Mesenchymal stem cell (in vitro differentiated cells and primary cell): ENCODE data around the gene MYLIP.

Source experiments
- DNase-seq: peaks from one replicate; pipeline ENCODE4 v3.0.0-alpha.2; 2013
- H2AFZ ChIP-seq: one replicate; pipeline ENCODE4 v1.6.1; 2013; ENCODE audit warnings: low read depth, mild to moderate bottlenecking, control low read depth, inconsistent platforms, low read length, moderate library complexity
- H2AK5ac ChIP-seq: 2 replicates; pipeline ENCODE4 v1.6.1; 2013; ENCODE audit warnings: low read length, moderate library complexity, mild to moderate bottlenecking, inconsistent platforms; ENCODE audit not compliant: severe bottlenecking
- H2BK120ac ChIP-seq: one replicate; pipeline ENCODE4 v1.6.1; 2013; ENCODE audit warnings: low read depth, mild to moderate bottlenecking, inconsistent platforms, low read length, moderate library complexity
- H2BK12ac ChIP-seq, 2 experiments: one replicate each; pipeline ENCODE4 v1.6.1; 2013; ENCODE audit warnings: inconsistent platforms in 2 of 2, low read length in 2 of 2, mild to moderate bottlenecking in 2 of 2, moderate library complexity in 2 of 2, control low read depth in 1 of 2
- H2BK15ac ChIP-seq: one replicate; pipeline ENCODE4 v1.6.1; 2013; ENCODE audit warnings: mild to moderate bottlenecking, low read depth, inconsistent platforms; ENCODE audit not compliant: poor library complexity, severe bottlenecking
- H2BK5ac ChIP-seq: 2 replicates; pipeline ENCODE4 v1.6.1; 2013; ENCODE audit warnings: low read depth, mild to moderate bottlenecking, low read length, control low read depth, inconsistent platforms; ENCODE audit not compliant: poor library complexity, severe bottlenecking
- H3K14ac ChIP-seq, 2 experiments: one replicate each; pipeline ENCODE4 v1.6.1; 2013; ENCODE audit warnings: inconsistent platforms in 2 of 2, low read length in 2 of 2, control low read depth in 1 of 2, mild to moderate bottlenecking in 1 of 2, moderate library complexity in 1 of 2
- H3K18ac ChIP-seq, 2 experiments: one replicate each; pipeline ENCODE4 v1.6.1; 2013; ENCODE audit warnings: inconsistent platforms in 2 of 2, low read length in 2 of 2, control low read depth in 1 of 2, low read depth in 1 of 2, mild to moderate bottlenecking in 1 of 2
- H3K23ac ChIP-seq, 2 experiments: one replicate each; pipeline ENCODE4 v1.6.1; 2013; ENCODE audit warnings: inconsistent platforms in 2 of 2, low read length in 2 of 2, mild to moderate bottlenecking in 2 of 2, moderate library complexity in 2 of 2, control low read depth in 1 of 2
- H3K27ac ChIP-seq: 2 replicates; pipeline ENCODE4 v1.5.1; 2013; ENCODE audit warnings: mild to moderate bottlenecking, moderate library complexity, low read length, control low read depth, inconsistent platforms; ENCODE audit not compliant: poor library complexity, severe bottlenecking
- H3K27me3 ChIP-seq, 2 experiments: 2 replicates each; pipeline versions ENCODE4 v1.6.1 to v1.7.0; 2013; ENCODE audit warnings: low read length in 2 of 2, mild to moderate bottlenecking in 2 of 2, moderate library complexity in 2 of 2, control low read depth in 1 of 2, inconsistent platforms in 1 of 2; ENCODE audit not compliant: control insufficient read depth in 1 of 2, insufficient read depth in 1 of 2
- H3K36me3 ChIP-seq, 2 experiments: 2 replicates each; pipeline versions ENCODE4 v1.6.1 to v1.7.0; 2013; ENCODE audit warnings: low read length in 2 of 2, control low read depth in 1 of 2, inconsistent platforms in 1 of 2, low read depth in 1 of 2, mild to moderate bottlenecking in 1 of 2; ENCODE audit not compliant: insufficient read depth in 2 of 2, control insufficient read depth in 1 of 2
- H3K4ac ChIP-seq, 2 experiments: one replicate each; pipeline ENCODE4 v1.6.1; 2013; ENCODE audit warnings: inconsistent platforms in 2 of 2, low read length in 2 of 2, mild to moderate bottlenecking in 2 of 2, moderate library complexity in 2 of 2, control low read depth in 1 of 2, low read depth in 1 of 2
- H3K4me1 ChIP-seq: 2 replicates; pipeline ENCODE4 v1.6.1; 2013; ENCODE audit warnings: low read depth, low read length, control low read depth; ENCODE audit not compliant: control insufficient read depth, insufficient read depth
- H3K4me2 ChIP-seq: 2 replicates; pipeline ENCODE4 v1.6.1; 2013; ENCODE audit warnings: low read length, mild to moderate bottlenecking, inconsistent platforms; ENCODE audit not compliant: poor library complexity, severe bottlenecking
- H3K4me3 ChIP-seq, 2 experiments: 2 replicates each; pipeline versions ENCODE4 v1.5.1 to v1.7.0; 2013; ENCODE audit warnings: low read length in 2 of 2, mild to moderate bottlenecking in 2 of 2, control low read depth in 1 of 2, low read depth in 1 of 2; ENCODE audit not compliant: insufficient read depth in 1 of 2
- H3K79me1 ChIP-seq: replicated peaks from 2 replicates; pipeline ENCODE4 v1.6.1; 2013; ENCODE audit warnings: mild to moderate bottlenecking, control low read depth, low read length, inconsistent platforms; ENCODE audit not compliant: poor library complexity, severe bottlenecking
- H3K9ac ChIP-seq: 2 replicates; pipeline ENCODE4 v1.7.0; 2013; ENCODE audit warnings: mild to moderate bottlenecking, low read length, moderate library complexity
- H3K9me3 ChIP-seq: 2 replicates; pipeline ENCODE4 v1.7.0; 2013; ENCODE audit warnings: mild to moderate bottlenecking, low read length; ENCODE audit not compliant: control insufficient read depth
- H4K8ac ChIP-seq: one replicate; pipeline ENCODE4 v1.6.1; 2013; ENCODE audit warnings: inconsistent platforms, mild to moderate bottlenecking, low read length, moderate library complexity
- H4K91ac ChIP-seq: one replicate; pipeline ENCODE4 v1.6.1; 2013; ENCODE audit warnings: mild to moderate bottlenecking, low read length, inconsistent platforms
- WGBS: methylation state at CpG from one replicate; pipeline ENCODE4 v1.1.7; 2013; ENCODE audit warnings: mixed read lengths; 5-methylcytosine and 5-hydroxymethylcytosine counted together

MYLIP gene

DNA sequence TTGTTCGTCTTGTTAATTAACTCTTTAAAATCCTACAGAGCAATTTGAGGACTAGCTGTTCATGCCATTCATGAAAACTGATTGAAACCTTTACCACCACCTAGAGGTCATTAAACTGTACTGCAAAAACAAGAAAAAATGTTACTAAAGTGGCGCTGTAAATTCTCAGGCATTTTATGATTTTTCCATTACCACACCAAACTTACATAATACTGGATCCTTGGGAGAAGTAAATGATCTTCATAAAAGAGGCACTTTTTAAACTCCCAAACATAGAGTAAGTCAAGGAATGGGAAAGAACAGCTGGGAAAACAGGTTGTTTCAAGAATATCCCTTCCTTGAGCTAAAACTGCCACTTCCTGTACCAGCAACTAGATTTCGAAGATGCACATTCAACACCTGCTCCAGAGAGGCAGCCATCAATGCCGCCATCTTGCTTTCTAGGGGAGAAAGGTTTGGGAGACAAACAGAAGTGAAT is 54.3 kb downstream of the MYLIP start:
- no peak overlapping the region for H3K27ac ChIP-seq
- H3K4ac ChIP-seq: no peak overlapping the region
- H3K9me3 ChIP-seq: no peaks in the 10 kb centered on the region
- peak; percentile 71 for DNase-seq
- no peak overlapping the region for H4K91ac ChIP-seq
- H2BK5ac ChIP-seq: no peak overlapping the region
- H4K8ac ChIP-seq: no peak overlapping the region
- H2AFZ ChIP-seq: peak overlapping the region; percentile 18
- 23% methylated on average over 3 of the region's 4 CpGs for WGBS
- H3K27me3 ChIP-seq: peaks cover 0 to 5% of the 10 kb centered on the region in 2 experiments
- H3K36me3 ChIP-seq: no peaks in the 10 kb centered on the region
- H3K4me1 ChIP-seq: peaks cover 3% of the 10 kb centered on the region
- H2BK15ac ChIP-seq: no peak overlapping the region
- H3K9ac ChIP-seq: peak overlapping the region; percentile 43
- peak overlapping the region in 1 of 2 experiments; percentile 21 for H2BK12ac ChIP-seq
- H2AK5ac ChIP-seq: no peak overlapping the region
- no peak overlapping the region for H3K4me3 ChIP-seq
- no peak overlapping the region for H3K18ac ChIP-seq
- no peak overlapping the region for H3K14ac ChIP-seq
- H2BK120ac ChIP-seq: no peak overlapping the region
- no peaks in the 10 kb centered on the region for H3K79me1 ChIP-seq
- H3K4me2 ChIP-seq: no peak overlapping the region
- H3K23ac ChIP-seq: no peak overlapping the region

DNA sequence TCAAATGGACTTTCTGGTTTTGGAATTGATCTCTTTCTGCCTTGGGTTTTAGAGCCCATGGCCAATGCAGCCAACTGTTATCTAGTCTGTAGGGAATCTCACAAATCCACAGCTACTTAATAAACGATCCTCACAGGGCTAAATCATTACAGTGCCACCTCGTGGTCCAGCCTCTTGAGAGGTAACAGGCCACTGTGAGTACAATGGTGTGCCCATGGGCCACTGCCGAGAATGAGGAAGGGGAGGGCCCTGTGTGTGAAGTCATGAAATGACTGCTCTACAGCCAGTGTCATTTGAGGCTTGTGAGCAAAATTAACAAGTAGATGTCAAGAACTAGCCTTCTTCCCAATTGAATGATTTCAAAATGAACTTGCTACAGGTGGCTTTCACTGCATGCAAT is 55.2 kb downstream of the MYLIP start:
- Histone ChIP-seq H3K9ac (no peak overlapping the region), H3K79me1 (no peaks in the 10 kb centered on the region), H2BK120ac (no peak overlapping the region), H3K18ac (no peak overlapping the region), H2BK12ac (no peak overlapping the region), H3K27me3 (peaks cover 0 to 5% of the 10 kb centered on the region in 2 experiments), H3K36me3 (no peaks in the 10 kb centered on the region), H2AFZ (no peak overlapping the region), H3K14ac (no peak overlapping the region), H3K4me2 (no peak overlapping the region), H2AK5ac (peak overlapping the region; percentile 50), H3K27ac (no peak overlapping the region), H3K4me3 (no peak overlapping the region), H3K23ac (no peak overlapping the region), H4K8ac (no peak overlapping the region), H3K4ac (peak overlapping the region in 1 of 2 experiments; percentile 48), H3K4me1 (peaks cover 3% of the 10 kb centered on the region), H2BK5ac (no peak overlapping the region), H3K9me3 (no peaks in the 10 kb centered on the region), H2BK15ac (peak overlapping the region; percentile 60), H4K91ac (no peak overlapping the region)
- DNase-seq: peak; percentile 22
- WGBS: 67% methylated on average over 2 of the region's 3 CpGs

DNA sequence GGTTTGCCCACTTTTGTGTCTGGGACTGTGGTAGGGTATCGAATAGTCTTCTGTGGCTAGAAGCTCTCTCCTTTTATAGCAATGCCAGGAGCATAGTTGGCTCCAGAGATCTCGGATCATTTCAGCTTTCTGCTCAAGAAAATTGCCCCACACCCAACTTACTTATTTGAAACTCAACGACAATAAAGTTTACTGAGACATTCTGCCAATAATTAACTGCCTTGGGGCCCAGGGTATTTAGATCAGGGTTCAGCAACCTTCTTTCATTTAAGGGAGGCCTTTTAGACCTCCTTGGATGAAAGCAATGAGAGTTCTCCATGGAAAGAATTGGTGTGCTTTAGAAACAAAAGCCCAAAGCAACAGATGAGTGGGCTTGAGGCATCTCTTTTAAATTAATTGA is 55.7 kb downstream of the MYLIP start:
- no peaks in the 10 kb centered on the region for H3K9me3 ChIP-seq
- no peak overlapping the region for H2AK5ac ChIP-seq
- no peak overlapping the region for H3K4ac ChIP-seq
- no peak overlapping the region for H2BK5ac ChIP-seq
- no peak overlapping the region for H4K8ac ChIP-seq
- H2AFZ ChIP-seq: no peak overlapping the region
- no peak overlapping the region for H3K14ac ChIP-seq
- no peak overlapping the region for H4K91ac ChIP-seq
- H3K23ac ChIP-seq: no peak overlapping the region
- H2BK12ac ChIP-seq: no peak overlapping the region
- no peak overlapping the region for H3K27ac ChIP-seq
- H3K27me3 ChIP-seq: peaks cover 0 to 5% of the 10 kb centered on the region in 2 experiments
- DNase-seq: no peak
- H2BK15ac ChIP-seq: no peak overlapping the region
- no peaks in the 10 kb centered on the region for H3K79me1 ChIP-seq
- H3K9ac ChIP-seq: no peak overlapping the region
- H2BK120ac ChIP-seq: no peak overlapping the region
- 94% methylated on average over 3 of the region's 3 CpGs for WGBS
- H3K18ac ChIP-seq: no peak overlapping the region
- no peak overlapping the region for H3K4me2 ChIP-seq
- no peaks in the 10 kb centered on the region for H3K36me3 ChIP-seq
- peaks cover 3% of the 10 kb centered on the region for H3K4me1 ChIP-seq
- no peak overlapping the region for H3K4me3 ChIP-seq

DNA sequence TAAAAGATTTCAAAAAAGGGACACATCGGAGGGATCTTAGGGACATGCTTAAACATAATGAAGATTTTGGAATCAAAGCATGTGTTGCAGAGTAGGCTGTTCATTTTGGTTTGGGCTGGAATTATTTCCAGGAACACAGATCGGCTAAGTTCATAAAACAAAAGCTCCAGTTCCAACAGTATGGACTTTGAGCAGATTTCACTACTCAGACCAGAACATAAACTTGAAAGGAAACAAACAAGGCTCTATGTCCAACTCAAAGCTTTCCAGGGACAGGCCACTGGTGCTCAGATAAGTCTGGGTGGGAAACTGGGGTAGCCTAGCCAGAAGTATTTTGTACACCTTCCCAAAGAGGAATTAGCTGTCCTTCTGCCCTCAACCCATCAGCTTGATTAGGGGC is 58.3 kb downstream of the MYLIP start:
- H3K23ac ChIP-seq: no peak overlapping the region
- WGBS: 85% methylated on average over 1 of the region's 2 CpGs
- H2BK120ac ChIP-seq: no peak overlapping the region
- no peak overlapping the region for H2BK5ac ChIP-seq
- no peak overlapping the region for H3K4me2 ChIP-seq
- no peak overlapping the region for H4K91ac ChIP-seq
- H3K4me1 ChIP-seq: peaks cover 3% of the 10 kb centered on the region
- H4K8ac ChIP-seq: no peak overlapping the region
- H3K27me3 ChIP-seq: peaks cover 0 to 5% of the 10 kb centered on the region in 2 experiments
- H3K27ac ChIP-seq: no peak overlapping the region
- H3K36me3 ChIP-seq: no peaks in the 10 kb centered on the region
- no peak overlapping the region for H3K9ac ChIP-seq
- no peak overlapping the region for H3K4ac ChIP-seq
- H2BK15ac ChIP-seq: no peak overlapping the region
- H2AK5ac ChIP-seq: no peak overlapping the region
- no peak overlapping the region for H3K18ac ChIP-seq
- H3K9me3 ChIP-seq: no peaks in the 10 kb centered on the region
- no peak overlapping the region for H2BK12ac ChIP-seq
- no peak overlapping the region for H3K14ac ChIP-seq
- H2AFZ ChIP-seq: no peak overlapping the region
- H3K79me1 ChIP-seq: no peaks in the 10 kb centered on the region
- no peak overlapping the region for H3K4me3 ChIP-seq
- no peak for DNase-seq
